HG02943 (cell line): ENCODE measurements around the gene RXYLT1.
"Not testable (repeated sequence)": the region's sequence is repeated elsewhere in the genome, so short reads cannot be mapped to it uniquely, and the experiment has no call there.

Experiments
- ATAC-seq: cut with Tn5 transposase; IDR thresholded peaks from one replicate; pipeline ENCODE4 v1.9.1; 2021; ENCODE audit warnings: mild to moderate bottlenecking, low read depth, moderate library complexity; ENCODE audit not compliant: unreplicated experiment

Gene RXYLT1, protein sequence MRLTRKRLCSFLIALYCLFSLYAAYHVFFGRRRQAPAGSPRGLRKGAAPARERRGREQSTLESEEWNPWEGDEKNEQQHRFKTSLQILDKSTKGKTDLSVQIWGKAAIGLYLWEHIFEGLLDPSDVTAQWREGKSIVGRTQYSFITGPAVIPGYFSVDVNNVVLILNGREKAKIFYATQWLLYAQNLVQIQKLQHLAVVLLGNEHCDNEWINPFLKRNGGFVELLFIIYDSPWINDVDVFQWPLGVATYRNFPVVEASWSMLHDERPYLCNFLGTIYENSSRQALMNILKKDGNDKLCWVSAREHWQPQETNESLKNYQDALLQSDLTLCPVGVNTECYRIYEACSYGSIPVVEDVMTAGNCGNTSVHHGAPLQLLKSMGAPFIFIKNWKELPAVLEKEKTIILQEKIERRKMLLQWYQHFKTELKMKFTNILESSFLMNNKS

GRCh38 chr12:63779498-63780481 lies at the start of gene RXYLT1:
Gene RXYLT1, plus strand, starts transcription at chr12:63779909. Its CDS starts 52 bp downstream, at chr12:63779961.
- ATAC-seq: peak; percentile 95

DNA sequence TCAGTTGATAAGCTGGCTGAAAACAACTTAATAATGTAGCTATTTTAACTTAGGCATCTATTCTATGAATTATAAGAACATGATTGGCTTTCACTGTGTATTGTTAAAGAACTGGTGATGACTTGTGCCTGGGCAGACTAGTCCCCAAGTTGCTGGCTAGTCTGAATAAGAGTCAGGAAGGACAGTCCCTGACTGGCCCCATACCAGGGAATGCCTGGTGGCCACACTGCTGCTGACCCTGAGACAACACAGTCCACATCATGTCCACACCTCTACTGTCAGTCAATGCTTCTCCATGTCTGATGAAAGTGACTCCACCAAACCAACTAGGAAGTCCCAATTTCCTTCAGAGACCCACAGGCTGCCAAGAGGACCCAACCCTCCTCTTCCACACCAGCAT lies 46.9 kb upstream of the RXYLT1 start:
- not testable (repeated sequence) for ATAC-seq

- not testable (repeated sequence) for ATAC-seq
Measured at GRCh38 chr12:63733585-63733984, 46.1 kb upstream of the RXYLT1 start.

GRCh38 chr12:63740551-63740950 lies 39.2 kb upstream of the RXYLT1 start:
- ATAC-seq: not testable (repeated sequence)

DNA sequence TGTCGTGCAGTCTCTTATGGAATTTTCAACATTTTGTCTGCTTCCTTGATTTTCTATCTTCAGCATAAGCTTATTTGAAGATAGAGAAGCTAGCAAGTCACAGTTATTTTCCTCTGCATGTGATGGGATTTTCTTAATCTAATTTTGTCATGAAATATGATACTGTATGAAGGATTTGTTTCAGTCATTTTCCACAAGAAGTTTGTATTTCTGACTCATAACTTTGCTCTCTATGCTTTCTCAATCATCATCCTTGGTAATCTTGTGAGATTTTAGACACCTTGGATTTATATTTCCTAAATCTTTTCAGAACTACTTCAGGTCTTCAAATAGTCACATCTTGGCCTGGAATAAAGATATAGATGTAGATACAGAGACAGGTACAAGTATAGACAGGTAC lies 38.3 kb upstream of the RXYLT1 start:
- not testable (repeated sequence) for ATAC-seq

DNA sequence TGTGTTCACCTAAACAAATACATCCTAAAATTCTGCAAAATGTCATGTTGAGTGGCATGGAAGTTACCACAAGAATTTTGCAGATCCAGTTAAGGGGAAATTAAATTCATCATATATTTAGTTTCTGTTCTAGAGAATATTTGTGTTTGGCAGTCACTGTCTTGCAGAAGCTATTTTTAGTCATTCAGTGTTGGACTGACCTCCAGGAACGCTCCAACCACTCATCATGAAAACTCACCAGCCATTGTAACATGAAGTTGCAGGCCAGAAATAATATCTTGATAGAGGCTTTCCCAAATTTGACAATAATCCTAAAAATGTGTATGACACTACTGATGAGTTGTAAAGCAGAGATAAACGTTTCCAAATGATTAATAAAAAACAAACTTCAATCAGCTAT lies 35.6 kb upstream of the RXYLT1 start:
- not testable (repeated sequence) for ATAC-seq

- not testable (repeated sequence) for ATAC-seq
Measured at GRCh38 chr12:63746470-63746869, 33.2 kb upstream of the RXYLT1 start.

DNA sequence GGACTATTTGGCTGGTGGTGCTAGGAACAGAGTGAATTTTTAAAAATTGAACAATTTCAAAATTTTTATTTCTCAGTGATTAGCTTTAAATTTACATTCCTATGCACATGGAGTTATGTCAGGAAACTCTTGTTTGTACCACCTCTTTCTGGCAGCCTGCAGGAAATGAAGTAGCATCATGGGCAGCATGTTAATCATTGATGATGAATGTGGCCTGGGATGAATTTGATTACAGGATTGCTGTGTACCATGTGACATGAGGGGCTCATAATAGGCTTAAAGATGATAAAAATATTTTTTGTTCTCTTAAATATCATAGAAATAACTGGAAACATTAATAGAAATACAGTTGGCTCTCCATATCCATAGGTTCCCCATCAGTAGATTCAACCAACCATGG lies 32.6 kb upstream of the RXYLT1 start:
- ATAC-seq: not testable (repeated sequence)

DNA sequence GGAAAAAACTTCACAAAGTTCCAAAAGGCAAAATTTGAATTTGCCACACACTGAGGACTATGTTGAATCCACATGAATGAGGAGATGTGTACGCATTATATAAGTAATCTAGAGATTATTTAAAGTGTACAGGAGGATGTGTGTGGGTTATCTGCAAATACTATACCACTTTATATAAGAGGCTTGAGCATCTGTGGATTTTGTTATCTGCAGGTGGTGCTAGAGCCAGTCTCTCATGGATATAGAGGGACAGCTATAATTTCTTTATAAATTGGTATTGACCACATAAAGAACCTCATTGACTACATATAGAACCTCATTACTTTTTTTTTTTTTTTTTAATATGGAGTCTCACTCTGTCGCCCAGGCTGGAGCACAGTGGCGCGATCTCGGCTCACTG lies 32.2 kb upstream of the RXYLT1 start:
- ATAC-seq: no peak

DNA sequence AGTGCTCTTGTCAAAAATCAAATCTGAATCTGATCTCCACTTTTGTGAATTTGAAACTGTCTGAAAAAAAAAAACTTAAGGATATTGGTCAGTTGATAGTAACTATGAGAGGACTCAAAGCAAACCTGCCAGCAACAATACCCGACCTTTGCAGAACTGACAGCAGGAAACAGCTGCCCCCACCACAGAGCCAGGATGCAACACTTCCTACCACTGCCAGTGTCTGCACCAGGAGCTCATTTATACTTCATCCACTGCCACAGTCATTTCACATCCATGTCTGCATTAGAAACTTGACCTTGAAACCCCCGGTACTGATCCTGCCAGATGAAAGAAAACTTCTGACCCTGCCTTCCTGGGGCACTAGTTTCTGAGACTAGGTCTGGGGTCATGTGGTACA lies 27.4 kb upstream of the RXYLT1 start:
- no peak for ATAC-seq

DNA sequence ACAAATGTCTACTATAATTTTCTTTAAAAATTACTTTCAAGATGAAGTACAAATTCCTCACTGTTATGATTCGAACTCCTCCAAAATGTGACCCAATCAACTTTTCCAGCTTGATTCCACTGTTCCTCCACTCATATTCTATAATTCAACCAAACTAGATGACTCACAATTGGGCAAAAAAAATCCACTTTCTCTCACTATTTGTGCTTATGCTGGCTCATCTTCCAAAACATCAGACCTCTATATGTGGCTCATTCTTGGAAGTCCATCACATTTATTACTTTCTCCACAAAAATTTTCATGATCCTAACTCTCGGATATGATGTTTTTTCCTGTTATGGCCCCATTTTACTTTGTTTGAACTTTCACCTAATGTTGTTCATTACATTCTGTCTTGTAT lies 26.9 kb upstream of the RXYLT1 start:
- ATAC-seq: no peak

DNA sequence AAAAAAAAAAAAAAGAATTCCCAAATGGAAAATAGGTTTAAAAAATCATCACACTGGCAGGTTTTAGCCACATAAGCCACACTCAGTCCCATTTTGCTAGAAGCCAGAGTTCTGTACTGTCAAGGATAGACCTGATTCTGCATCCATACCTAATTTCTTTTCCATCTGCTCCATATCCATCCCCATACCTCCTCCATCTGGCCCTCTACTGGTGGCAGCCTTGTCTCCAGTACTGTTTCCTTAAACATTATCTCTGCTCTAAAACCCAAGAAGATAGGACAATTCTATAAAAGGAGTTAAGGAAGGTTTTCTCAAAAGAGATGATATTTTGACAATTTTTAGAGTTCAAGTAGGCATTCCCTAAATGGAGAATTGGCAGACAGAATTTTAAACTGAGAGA lies 26.0 kb upstream of the RXYLT1 start:
- no peak for ATAC-seq

DNA sequence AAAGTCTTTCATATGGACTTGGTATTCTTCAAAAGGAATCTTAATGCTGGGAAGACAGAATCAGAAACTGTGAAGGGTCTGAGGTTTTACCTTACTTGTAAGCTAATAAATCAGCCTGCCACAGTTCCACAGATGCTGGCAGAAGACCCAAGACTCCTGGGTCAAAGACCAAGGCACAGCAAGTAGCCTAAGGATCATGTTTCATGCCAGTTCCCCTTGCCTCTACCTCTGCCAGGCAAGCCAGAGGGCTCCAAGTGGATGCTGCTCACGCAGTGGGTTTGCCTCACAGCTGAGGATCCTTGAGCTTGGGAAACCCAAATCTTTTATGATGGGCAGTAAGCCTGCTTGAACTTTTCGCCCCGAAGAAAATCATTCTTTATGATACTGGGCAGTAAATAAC lies 15.2 kb upstream of the RXYLT1 start:
- ATAC-seq: no peak

GRCh38 chr12:63766498-63766897 lies 13.2 kb upstream of the RXYLT1 start:
- ATAC-seq: no peak

GRCh38 chr12:63770375-63770774 lies 9.3 kb upstream of the RXYLT1 start:
- no peak for ATAC-seq

DNA sequence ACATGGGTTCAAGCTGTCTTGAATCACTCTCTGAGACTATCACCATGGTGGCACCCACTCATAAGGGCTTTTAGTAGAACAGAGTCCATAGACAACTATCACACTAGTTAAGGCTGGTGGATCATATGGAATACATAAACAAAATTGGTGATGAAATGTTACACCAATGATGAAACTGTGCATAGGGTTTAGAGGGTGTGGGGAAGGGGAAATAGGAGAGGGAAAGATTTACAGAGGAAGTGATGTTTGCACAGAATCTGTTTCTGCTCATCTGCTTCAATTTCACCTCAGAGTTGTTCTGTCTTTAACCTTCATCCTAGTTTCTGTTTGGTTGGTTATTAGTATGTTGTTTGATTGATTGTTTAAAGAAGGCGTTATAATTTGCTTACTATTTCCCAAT lies 2.4 kb upstream of the RXYLT1 start:
- no peak for ATAC-seq

GRCh38 chr12:63782466-63782865 lies 2.8 kb downstream of the RXYLT1 start:
- ATAC-seq: no peak

- no peak for ATAC-seq
Measured at GRCh38 chr12:63787306-63787705, 7.6 kb downstream of the RXYLT1 start.

GRCh38 chr12:63790608-63790945 lies 10.9 kb downstream of the RXYLT1 start:
- ATAC-seq: no peak

- no peak for ATAC-seq
Measured at GRCh38 chr12:63792338-63792737, 12.6 kb downstream of the RXYLT1 start.

GRCh38 chr12:63795032-63795687 lies 15.5 kb downstream of the RXYLT1 start:
- ATAC-seq: no peak
